ENCODE data around the gene HOOK2.

- TF ChIP-seq POLR2A (IDR thresholded peaks at IDR 0.05; ENCODE audit: low read depth, low read length) (peak; percentile 96), RAD21 (IDR thresholded peaks at IDR 0.05; ENCODE audit: low read length) (no peak), RCOR1 (IDR thresholded peaks at IDR 0.05; ENCODE audit: insufficient replicate concordance, low read length) (no peak), CTCF (conservative IDR thresholded peaks at IDR 0.05; ENCODE audit: low read depth, low read length) (no peak), RFX5 (IDR thresholded peaks at IDR 0.05; ENCODE audit: low read depth, low read length) (peak; percentile 75; the same call in 1 of the 2 replicates), MAFK (IDR thresholded peaks at IDR 0.05; ENCODE audit: low read depth, low read length) (peak; percentile 8; the same call in 1 of the 2 replicates), MXI1 (IDR thresholded peaks at IDR 0.05; ENCODE audit: borderline replicate concordance, low read depth, low read length) (no peak), MAZ (IDR thresholded peaks at IDR 0.05; ENCODE audit: borderline replicate concordance, low read depth, low read length) (peak; percentile 85), FOS (IDR thresholded peaks at IDR 0.05; ENCODE audit: low read depth, low read length) (no peak), CEBPB (IDR thresholded peaks at IDR 0.05; ENCODE audit: low read depth, low read length) (no peak), USF2 (IDR thresholded peaks at IDR 0.05; ENCODE audit: low read depth, low read length) (peak; percentile 80), SMC3 (IDR thresholded peaks at IDR 0.05; ENCODE audit: low read depth, low read length) (no peak)
These were observed 18.2 kb upstream of the HOOK2 start for GRCh38 chr19:12793290-12794195.
